ENCODE results near the gene TMEM151B. TPM values are rescaled to one million over a fixed set of nuclear protein-coding genes. Genes with fewer than 3 reads are reported as not detected.

Gene TMEM151B
- total and polyA plus RNA-seq, 2 of the 13 experiments (the other 11 are each of a cell fraction or from before 2014, with no cell fraction given) = not detected

GRCh38 chr6:44265007-44265721 is 5.1 kb upstream of the TMEM151B start, which contains the start of gene NFKBIE (continued):
- peak; percentile 84; the same call in 1 of the 2 replicates for TF ChIP-seq KDM2A (CRISPR knock-in tag; IDR thresholded peaks at IDR 0.05; ENCODE audit: borderline replicate concordance, low read depth)
- peak; percentile 56; the same call in 1 of the 2 replicates for TF ChIP-seq PHF20 (CRISPR knock-in tag; IDR thresholded peaks at IDR 0.05)
- TF ChIP-seq ZNF570 (CRISPR knock-in tag; IDR thresholded peaks at IDR 0.05; ENCODE audit: borderline replicate concordance) = no peak
- peak; percentile 89 for TF ChIP-seq RBFOX2 (IDR thresholded peaks at IDR 0.05; ENCODE audit: low read depth, low read length)
- peak; percentile 83 for TF ChIP-seq ELF1 (CRISPR knock-in tag; IDR thresholded peaks at IDR 0.05)
- peak; percentile 87 for TF ChIP-seq TMF1 (CRISPR knock-in tag; IDR thresholded peaks at IDR 0.05; ENCODE audit: low read depth)
- peak; percentile 71 for TF ChIP-seq IKZF4 (CRISPR knock-in tag; IDR thresholded peaks at IDR 0.05; ENCODE audit: borderline replicate concordance, low read depth, not compliant biosample characterization)
- TF ChIP-seq TRIM24 (CRISPR knock-in tag; IDR thresholded peaks at IDR 0.05) = no peak
- no peak for TF ChIP-seq BRD4 (CRISPR knock-in tag; IDR thresholded peaks at IDR 0.05)
- TF ChIP-seq ZNF205 (CRISPR knock-in tag; IDR thresholded peaks at IDR 0.05) = no peak; the same call in 1 of the 2 replicates
- TF ChIP-seq RFX5 (IDR thresholded peaks at IDR 0.05; ENCODE audit: low read depth, low read length) = no peak
- 0 out of 2 replicates have a peak, but pooled peaks have one; percentile 29 for TF ChIP-seq KAT7 (CRISPR knock-in tag; IDR thresholded peaks at IDR 0.05; ENCODE audit: borderline replicate concordance)
- peak; percentile 41; the same call in 1 of the 2 replicates for TF ChIP-seq TFDP1 (CRISPR knock-in tag; IDR thresholded peaks at IDR 0.05; ENCODE audit: borderline replicate concordance)
- no peak for TF ChIP-seq FLYWCH1 (CRISPR knock-in tag; IDR thresholded peaks at IDR 0.05)
- TF ChIP-seq ZFP36 (IDR thresholded peaks at IDR 0.05; ENCODE audit: borderline replicate concordance, low read depth, low read length, partially characterized antibody) = no peak
- no peak; the same call in none of the 2 replicates for TF ChIP-seq ARHGAP35 (CRISPR knock-in tag; IDR thresholded peaks at IDR 0.05; ENCODE audit: borderline replicate concordance)
- no peak for TF ChIP-seq ZNF782 (CRISPR knock-in tag; IDR thresholded peaks at IDR 0.05; ENCODE audit: borderline replicate concordance)
- TF ChIP-seq HCFC1 (IDR thresholded peaks at IDR 0.05; ENCODE audit: low read depth, low read length) = no peak
- TF ChIP-seq KIAA2018 (CRISPR knock-in tag; IDR thresholded peaks at IDR 0.05; ENCODE audit: borderline replicate concordance) = no peak

All from HepG2 (cell line).